ENCODE data around the gene RNF144A. TPM values are rescaled to one million over a fixed set of nuclear protein-coding genes. Genes with fewer than 3 reads are reported as not detected.
A peak's percentile ranks its signal among the peaks of the same experiment; 100 is the strongest.

Gene RNF144A
- total and polyA plus RNA-seq, 9 donors = 13.7 to 27.6 (median 21.5) TPM

GRCh38 chr2:6917761-6918421 is 679 bp downstream of the RNF144A start:
- H3K4me1 ChIP-seq (ENCODE audit: control insufficient read depth, insufficient read depth, low read length) = peaks cover 34% of the 10 kb centered on the region
- no peaks in the 10 kb centered on the region for H3K9me3 ChIP-seq (replicated peaks; ENCODE audit: control insufficient read depth, low read depth, low read length)
- WGBS (ENCODE audit: insufficient coverage) = under 1% methylated on average over 63 of the region's 68 CpGs
- peaks cover 7% of the 10 kb centered on the region for H3K27me3 ChIP-seq (ENCODE audit: control insufficient read depth, insufficient read depth, low read length)
- no peaks in the 10 kb centered on the region for H3K36me3 ChIP-seq (ENCODE audit: control insufficient read depth, insufficient read depth, low read length)
- peak overlapping the region; percentile 70 for H3K4me3 ChIP-seq (ENCODE audit: low read length)
- peak overlapping the region; percentile 35 for H3K27ac ChIP-seq (ENCODE audit: low read length)
- DNase-seq = no peak

- Histone ChIP-seq H3K9me3 (replicated peaks; ENCODE audit: control insufficient read depth, low read depth, low read length) (no peaks in the 10 kb centered on the region), H3K27ac (ENCODE audit: low read length) (no peak overlapping the region), H3K4me3 (ENCODE audit: low read length) (no peak overlapping the region), H3K27me3 (ENCODE audit: control insufficient read depth, insufficient read depth, low read length) (peaks cover 7% of the 10 kb centered on the region), H3K36me3 (ENCODE audit: control insufficient read depth, insufficient read depth, low read length) (no peaks in the 10 kb centered on the region), H3K4me1 (ENCODE audit: control insufficient read depth, insufficient read depth, low read length) (peaks cover 54% of the 10 kb centered on the region)
- DNase-seq = no peak
- 70% methylated on average over 5 of the region's 12 CpGs for WGBS (ENCODE audit: insufficient coverage)
Measured at GRCh38 chr2:6919901-6920742, 2.9 kb downstream of the RNF144A start.

GRCh38 chr2:6920743-6921064 is 3.5 kb downstream of the RNF144A start:
- Histone ChIP-seq H3K36me3 (ENCODE audit: control insufficient read depth, insufficient read depth, low read length) (no peaks in the 10 kb centered on the region), H3K4me1 (ENCODE audit: control insufficient read depth, insufficient read depth, low read length) (peaks cover 60% of the 10 kb centered on the region), H3K27me3 (ENCODE audit: control insufficient read depth, insufficient read depth, low read length) (peaks cover 7% of the 10 kb centered on the region), H3K9me3 (replicated peaks; ENCODE audit: control insufficient read depth, low read depth, low read length) (no peaks in the 10 kb centered on the region), H3K4me3 (ENCODE audit: low read length) (no peak overlapping the region), H3K27ac (ENCODE audit: low read length) (no peak overlapping the region)
- no peak for DNase-seq
- whole genome bisulfite sequencing (ENCODE audit: insufficient coverage) = no CpG with 5 or more reads among the region's 4 CpGs

GRCh38 chr2:6921321-6921922 is 4.2 kb downstream of the RNF144A start:
- H3K36me3 ChIP-seq (ENCODE audit: control insufficient read depth, insufficient read depth, low read length) = no peaks in the 10 kb centered on the region
- H3K27me3 ChIP-seq (ENCODE audit: control insufficient read depth, insufficient read depth, low read length) = peaks cover 7% of the 10 kb centered on the region
- no peak for DNase-seq
- H3K4me1 ChIP-seq (ENCODE audit: control insufficient read depth, insufficient read depth, low read length) = peaks cover 67% of the 10 kb centered on the region
- no peak overlapping the region for H3K27ac ChIP-seq (ENCODE audit: low read length)
- H3K9me3 ChIP-seq (replicated peaks; ENCODE audit: control insufficient read depth, low read depth, low read length) = no peaks in the 10 kb centered on the region
- H3K4me3 ChIP-seq (ENCODE audit: low read length) = no peak overlapping the region
- WGBS (ENCODE audit: insufficient coverage) = 60% methylated on average over 11 of the region's 11 CpGs

GRCh38 chr2:6922201-6922656 is 5.0 kb downstream of the RNF144A start:
- no peak for DNase-seq
- Histone ChIP-seq H3K27me3 (ENCODE audit: control insufficient read depth, insufficient read depth, low read length) (peaks cover 7% of the 10 kb centered on the region), H3K4me1 (ENCODE audit: control insufficient read depth, insufficient read depth, low read length) (peaks cover 71% of the 10 kb centered on the region), H3K36me3 (ENCODE audit: control insufficient read depth, insufficient read depth, low read length) (no peaks in the 10 kb centered on the region), H3K9me3 (replicated peaks; ENCODE audit: control insufficient read depth, low read depth, low read length) (no peaks in the 10 kb centered on the region), H3K4me3 (ENCODE audit: low read length) (no peak overlapping the region), H3K27ac (ENCODE audit: low read length) (no peak overlapping the region)
- no CpG with 5 or more reads among the region's 8 CpGs for WGBS (ENCODE audit: insufficient coverage)

GRCh38 chr2:6923319-6923718 is 6.1 kb downstream of the RNF144A start:
- H3K27ac ChIP-seq (ENCODE audit: low read length) = no peak overlapping the region
- WGBS (ENCODE audit: insufficient coverage) = 69% methylated on average over 6 of the region's 10 CpGs
- DNase-seq = peak; percentile 55
- H3K4me3 ChIP-seq (ENCODE audit: low read length) = no peak overlapping the region
- no peaks in the 10 kb centered on the region for H3K9me3 ChIP-seq (replicated peaks; ENCODE audit: control insufficient read depth, low read depth, low read length)
- H3K4me1 ChIP-seq (ENCODE audit: control insufficient read depth, insufficient read depth, low read length) = peaks cover 75% of the 10 kb centered on the region
- H3K36me3 ChIP-seq (ENCODE audit: control insufficient read depth, insufficient read depth, low read length) = no peaks in the 10 kb centered on the region
- peaks cover 4% of the 10 kb centered on the region for H3K27me3 ChIP-seq (ENCODE audit: control insufficient read depth, insufficient read depth, low read length)

- Histone ChIP-seq H3K9me3 (replicated peaks; ENCODE audit: control insufficient read depth, low read depth, low read length) (no peaks in the 10 kb centered on the region), H3K36me3 (ENCODE audit: control insufficient read depth, insufficient read depth, low read length) (peaks cover 2% of the 10 kb centered on the region), H3K4me1 (ENCODE audit: control insufficient read depth, insufficient read depth, low read length) (peaks cover 68% of the 10 kb centered on the region), H3K4me3 (ENCODE audit: low read length) (no peak overlapping the region), H3K27me3 (ENCODE audit: control insufficient read depth, insufficient read depth, low read length) (peaks cover 2% of the 10 kb centered on the region), H3K27ac (ENCODE audit: low read length) (peak overlapping the region; percentile 3)
- DNase-seq = no peak
- 85% methylated on average over 17 of the region's 19 CpGs for WGBS (ENCODE audit: insufficient coverage)
Measured at GRCh38 chr2:6924101-6924923, 7.1 kb downstream of the RNF144A start.

- H3K27me3 ChIP-seq (ENCODE audit: control insufficient read depth, insufficient read depth, low read length) = no peaks in the 10 kb centered on the region
- H3K9me3 ChIP-seq (replicated peaks; ENCODE audit: control insufficient read depth, low read depth, low read length) = no peaks in the 10 kb centered on the region
- WGBS (ENCODE audit: insufficient coverage) = 40% methylated on average over 6 of the region's 7 CpGs
- peak; percentile 55 for DNase-seq
- no peak overlapping the region for H3K4me3 ChIP-seq (ENCODE audit: low read length)
- H3K27ac ChIP-seq (ENCODE audit: low read length) = peak overlapping the region; percentile 2
- H3K36me3 ChIP-seq (ENCODE audit: control insufficient read depth, insufficient read depth, low read length) = peaks cover 2% of the 10 kb centered on the region
- H3K4me1 ChIP-seq (ENCODE audit: control insufficient read depth, insufficient read depth, low read length) = peaks cover 62% of the 10 kb centered on the region
Measured at GRCh38 chr2:6924924-6925409, 7.8 kb downstream of the RNF144A start.

GRCh38 chr2:6926071-6926732 is 9.0 kb downstream of the RNF144A start:
- H3K27me3 ChIP-seq (ENCODE audit: control insufficient read depth, insufficient read depth, low read length) = no peaks in the 10 kb centered on the region

More at GRCh38 chr2:6926071-6926732, 9.0 kb downstream of the RNF144A start:
- DNase-seq = peak; percentile 84
- WGBS (ENCODE audit: insufficient coverage) = 61% methylated on average over 10 of the region's 14 CpGs
- Histone ChIP-seq H3K4me1 (ENCODE audit: control insufficient read depth, insufficient read depth, low read length) (peaks cover 56% of the 10 kb centered on the region), H3K4me3 (ENCODE audit: low read length) (no peak overlapping the region), H3K27ac (ENCODE audit: low read length) (peak overlapping the region; percentile 39), H3K9me3 (replicated peaks; ENCODE audit: control insufficient read depth, low read depth, low read length) (no peaks in the 10 kb centered on the region), H3K36me3 (ENCODE audit: control insufficient read depth, insufficient read depth, low read length) (peaks cover 2% of the 10 kb centered on the region)
